Right forelimb (tissue), 1 donor: ENCODE results near the gene CACNA1H.

Experiments used
- DNase-seq: peaks from one replicate; pipeline ENCODE4 v3.0.0-alpha.2; 2018

CACNA1H gene

GRCh38 chr16:1123525-1124230 is 29.2 kb upstream of the CACNA1H start:
- DNase-seq, result no peak

- no peak for DNase-seq
These were observed 28.6 kb upstream of the CACNA1H start for GRCh38 chr16:1124291-1124690.

GRCh38 chr16:1124795-1125194 is 28.1 kb upstream of the CACNA1H start:
- DNase-seq, result no peak

- no peak for DNase-seq
These were observed 27.4 kb upstream of the CACNA1H start for GRCh38 chr16:1125471-1125870.

GRCh38 chr16:1126044-1126443 is 26.9 kb upstream of the CACNA1H start:
- DNase-seq, result no peak

- no peak for DNase-seq
These were observed 26.3 kb upstream of the CACNA1H start for GRCh38 chr16:1126586-1126985.

GRCh38 chr16:1127101-1127500 is 25.8 kb upstream of the CACNA1H start:
- no peak for DNase-seq

GRCh38 chr16:1127971-1128715 is 24.8 kb upstream of the CACNA1H start:
- no peak for DNase-seq

- DNase-seq, result no peak
These were observed 23.6 kb upstream of the CACNA1H start for GRCh38 chr16:1129106-1129960.

- DNase-seq, result no peak
These were observed 22.5 kb upstream of the CACNA1H start for GRCh38 chr16:1130382-1130781.

GRCh38 chr16:1131378-1131994 is 21.4 kb upstream of the CACNA1H start:
- no peak for DNase-seq

- no peak for DNase-seq
These were observed 20.5 kb upstream of the CACNA1H start for GRCh38 chr16:1132431-1132830.

GRCh38 chr16:1133271-1133670 is 19.6 kb upstream of the CACNA1H start:
- DNase-seq, result no peak

- no peak for DNase-seq
These were observed 18.9 kb upstream of the CACNA1H start for GRCh38 chr16:1133810-1134520.

- DNase-seq, result no peak
These were observed 18.0 kb upstream of the CACNA1H start for GRCh38 chr16:1134776-1135458.

GRCh38 chr16:1135459-1135825 is 17.5 kb upstream of the CACNA1H start:
- DNase-seq, result no peak

GRCh38 chr16:1137604-1138003 is 15.3 kb upstream of the CACNA1H start:
- DNase-seq, result no peak

GRCh38 chr16:1140582-1141162 is 12.2 kb upstream of the CACNA1H start:
- DNase-seq, result no peak

GRCh38 chr16:1141191-1141590 is 11.7 kb upstream of the CACNA1H start:
- DNase-seq, result no peak

- no peak for DNase-seq
These were observed 11.2 kb upstream of the CACNA1H start for GRCh38 chr16:1141716-1142115.

GRCh38 chr16:1142911-1143310 is 10.0 kb upstream of the CACNA1H start:
- no peak for DNase-seq
